GM13976 (cell line): Measurements from ENCODE around the gene ZNF276.
A peak's percentile ranks its signal among the peaks of the same experiment; 100 is the strongest.
"Not testable (repeated sequence)": the region's sequence is repeated elsewhere in the genome, so short reads cannot be mapped to it uniquely, and the experiment has no call there.

ENCODE experiments used
- DNase-seq: peaks from one replicate; pipeline ENCODE4 v3.0.0; 2012; ENCODE audit warnings: low spot score
- CTCF ChIP-seq: IDR thresholded peaks from 2 replicates; pipeline ENCODE4 v1.5.1; 2012; ENCODE audit warnings: borderline replicate concordance, mild to moderate bottlenecking; ENCODE audit not compliant: insufficient read depth; ENCODE audit errors: extremely low read depth, missing control alignments, control extremely low read depth
- in situ Hi-C: fragments of 300-500 bp; cut with MboI; formaldehyde crosslinking; loops from one replicate; pipeline ENCODE4 v1.12.0; 2022; ENCODE audit warnings: low sequenced_read_pairs, mixed read lengths, inconsistent platforms; ENCODE audit not compliant: unreplicated experiment

ZNF276 gene, protein sequence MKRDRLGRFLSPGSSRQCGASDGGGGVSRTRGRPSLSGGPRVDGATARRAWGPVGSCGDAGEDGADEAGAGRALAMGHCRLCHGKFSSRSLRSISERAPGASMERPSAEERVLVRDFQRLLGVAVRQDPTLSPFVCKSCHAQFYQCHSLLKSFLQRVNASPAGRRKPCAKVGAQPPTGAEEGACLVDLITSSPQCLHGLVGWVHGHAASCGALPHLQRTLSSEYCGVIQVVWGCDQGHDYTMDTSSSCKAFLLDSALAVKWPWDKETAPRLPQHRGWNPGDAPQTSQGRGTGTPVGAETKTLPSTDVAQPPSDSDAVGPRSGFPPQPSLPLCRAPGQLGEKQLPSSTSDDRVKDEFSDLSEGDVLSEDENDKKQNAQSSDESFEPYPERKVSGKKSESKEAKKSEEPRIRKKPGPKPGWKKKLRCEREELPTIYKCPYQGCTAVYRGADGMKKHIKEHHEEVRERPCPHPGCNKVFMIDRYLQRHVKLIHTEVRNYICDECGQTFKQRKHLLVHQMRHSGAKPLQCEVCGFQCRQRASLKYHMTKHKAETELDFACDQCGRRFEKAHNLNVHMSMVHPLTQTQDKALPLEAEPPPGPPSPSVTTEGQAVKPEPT

DNA sequence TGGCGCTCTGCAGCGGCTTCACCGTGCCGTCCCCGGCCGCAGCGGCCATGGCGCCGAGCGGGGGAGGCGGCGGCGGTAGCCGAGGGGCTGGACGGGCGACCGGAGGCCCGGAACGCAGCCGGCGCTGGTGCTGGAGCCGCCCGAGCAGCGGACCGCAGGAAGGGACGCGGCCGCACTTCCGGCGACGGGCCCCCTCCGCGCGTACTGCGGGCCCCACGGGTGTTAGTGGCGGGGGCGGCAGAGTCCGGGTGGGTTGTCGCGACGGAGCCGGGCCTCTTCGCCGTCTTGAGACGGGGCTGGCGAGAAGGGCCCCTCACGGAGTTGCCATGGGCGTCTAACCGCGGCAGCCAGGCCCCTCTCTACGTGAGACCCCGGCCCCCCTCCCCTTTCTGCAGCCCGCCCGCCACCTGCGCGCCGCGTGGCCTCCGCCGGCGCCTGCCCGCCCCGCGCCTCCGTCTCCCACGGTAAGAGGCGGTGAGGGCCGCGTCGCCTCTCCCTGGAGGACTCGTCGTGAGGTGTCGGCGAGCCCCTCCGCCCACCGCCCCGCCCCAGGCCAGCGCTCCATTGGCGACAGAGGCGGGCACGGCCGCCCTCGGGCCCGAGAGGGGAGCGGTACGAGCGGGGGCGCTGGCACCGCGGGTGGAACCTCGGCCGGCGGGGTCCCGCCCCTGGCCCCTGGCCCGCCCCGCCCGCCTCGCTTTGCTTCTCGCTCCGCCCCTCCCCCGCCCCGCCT, at the start of gene ZNF276, which contains the start of gene VPS9D1:
TSS of gene ZNF276 (plus strand) at position 725 of the 733 bp plus-strand sequence. CDS start 104 bp downstream, outside the sequence.
TSS of gene VPS9D1 (minus strand) at position 86 of the 733 bp plus-strand sequence. CDS start at position 49, 37 bp downstream.
- no peak for TF ChIP-seq CTCF
- DNase-seq: peak; percentile 86
- in situ Hi-C loops: no loop called here

DNA sequence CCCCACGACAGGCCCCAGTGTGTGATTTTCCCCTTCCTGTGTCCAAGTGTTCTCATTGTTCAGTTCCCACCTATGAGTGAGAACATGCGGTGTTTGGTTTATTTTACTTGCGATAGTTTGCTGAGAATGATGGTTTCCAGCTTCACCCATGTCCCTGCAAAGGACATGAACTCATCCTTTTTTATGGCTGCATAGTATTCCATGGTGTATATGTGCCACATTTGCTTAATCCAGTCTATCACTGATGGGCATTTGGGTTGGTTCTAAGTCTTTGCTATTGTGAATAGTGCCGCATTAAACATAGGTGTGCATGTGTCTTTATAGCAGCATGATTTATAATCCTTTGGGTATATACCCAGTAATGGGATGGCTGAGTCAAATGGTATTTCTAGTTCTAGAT, 49.8 kb upstream of the ZNF276 start:
- in situ Hi-C loops, DNase-seq: not testable (repeated sequence)

DNA sequence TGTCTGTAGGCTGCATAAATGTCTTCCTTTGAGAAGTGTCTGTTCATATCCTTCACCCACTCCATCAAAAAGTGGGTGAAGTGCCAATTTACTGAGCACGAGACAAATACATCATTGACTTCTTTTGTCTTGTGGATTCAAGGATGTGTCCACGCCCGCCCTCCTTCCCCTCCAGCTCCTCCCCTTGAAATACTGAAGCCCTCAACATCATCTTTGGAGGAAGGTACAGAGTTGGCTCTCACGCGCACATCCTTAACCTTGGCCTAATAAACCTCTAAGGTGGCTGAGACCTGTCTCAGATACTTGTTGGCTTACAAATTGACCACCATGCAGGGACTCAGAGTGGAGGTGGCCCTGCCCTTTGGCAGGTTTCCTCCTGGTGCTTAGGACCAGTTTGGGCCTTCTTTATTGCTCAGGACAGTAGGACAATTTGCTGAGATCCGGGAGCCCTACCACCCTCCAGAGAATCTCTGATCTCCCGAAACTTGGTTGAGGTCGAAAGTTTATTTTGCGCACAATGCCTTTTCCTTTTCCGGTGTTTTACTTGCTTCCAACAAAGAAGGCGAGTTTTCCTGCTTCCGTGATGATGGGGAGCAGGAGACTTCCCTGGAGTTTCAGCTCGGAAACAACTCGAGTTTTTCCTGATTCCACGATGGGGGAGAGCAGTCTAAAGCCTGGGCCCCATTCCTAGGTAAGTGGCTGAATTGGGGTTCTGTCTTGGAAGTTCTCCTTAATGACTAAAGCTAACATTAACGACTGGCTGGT, 49.0 kb upstream of the ZNF276 start:
- in situ Hi-C loops: no loop called here
- no peak for DNase-seq
- TF ChIP-seq CTCF: no peak

DNA sequence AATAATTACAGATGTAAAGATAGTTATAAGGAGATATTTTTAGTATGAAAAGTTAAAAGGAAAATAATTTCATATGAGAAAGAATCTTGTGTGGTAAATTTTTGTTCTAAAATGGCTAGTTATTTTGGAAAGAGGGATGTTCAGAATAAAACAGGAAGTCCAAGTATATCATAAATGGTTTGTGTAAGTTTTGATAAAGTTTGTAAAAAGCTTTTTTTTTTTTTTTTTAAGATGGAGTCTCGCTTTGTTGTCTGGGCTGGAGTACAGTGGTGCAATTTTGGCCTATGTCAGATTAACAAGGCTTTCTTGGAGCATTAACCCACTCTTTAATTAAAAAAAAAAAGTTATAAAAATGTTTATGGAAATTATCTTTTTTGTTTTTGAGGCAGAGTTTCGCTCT, 43.1 kb upstream of the ZNF276 start:
- TF ChIP-seq CTCF: no peak
- in situ Hi-C loops: no loop called here
- no peak for DNase-seq

GRCh38 chr16:89685916-89686315, 35.4 kb upstream of the ZNF276 start:
- no peak for TF ChIP-seq CTCF
- no peak for DNase-seq
- in situ Hi-C loops: no loop called here

- in situ Hi-C loops: no loop called here
These were observed 34.7 kb upstream of the ZNF276 start, which contains the start of gene CDK10 for GRCh38 chr16:89686520-89687091. Gene CDK10 (plus strand): TSS chr16:89686689. CDS start chr16:89686711, 22 bp downstream.

More at GRCh38 chr16:89686520-89687091, 34.7 kb upstream of the ZNF276 start, which contains the start of gene CDK10:
- peak; percentile 98 for DNase-seq
- TF ChIP-seq CTCF: no peak
